Glutamatergic neuron (in vitro differentiated cells): ENCODE measurements around the gene CD209. TPM values are rescaled to one million over a fixed set of nuclear protein-coding genes. Genes with fewer than 3 reads are reported as not detected.

Experiments
- DNase-seq: peaks from one replicate; pipeline ENCODE4 v3.0.0; 2022
- H3K27ac Mint-ChIP-seq: one replicate; pipeline ENCODE4 v1.8.0; 2020; ENCODE audit warnings: mild to moderate bottlenecking, mixed read lengths, inconsistent platforms; ENCODE audit not compliant: unreplicated experiment
- H3K27me3 Mint-ChIP-seq: one replicate; pipeline ENCODE4 v1.8.0; 2020; ENCODE audit warnings: mild to moderate bottlenecking, moderate library complexity, mixed read lengths, inconsistent platforms; ENCODE audit not compliant: unreplicated experiment
- H3K36me3 Mint-ChIP-seq: one replicate; pipeline ENCODE4 v1.8.0; 2020; ENCODE audit warnings: mild to moderate bottlenecking, mixed read lengths, inconsistent platforms; ENCODE audit not compliant: unreplicated experiment
- H3K4me1 Mint-ChIP-seq: one replicate; pipeline ENCODE4 v1.8.0; 2020; ENCODE audit warnings: mild to moderate bottlenecking, low read depth, mixed read lengths, inconsistent platforms; ENCODE audit not compliant: unreplicated experiment
- H3K4me3 Mint-ChIP-seq: one replicate; pipeline ENCODE4 v1.8.0; 2020; ENCODE audit warnings: mild to moderate bottlenecking, mixed read lengths, inconsistent platforms; ENCODE audit not compliant: unreplicated experiment
- H3K9me3 Mint-ChIP-seq: one replicate; pipeline ENCODE4 v1.8.0; 2020; ENCODE audit warnings: mild to moderate bottlenecking, moderate library complexity, mixed read lengths, inconsistent platforms; ENCODE audit not compliant: unreplicated experiment
- total RNA-seq: library from RNA; stranded (reverse); fragmentation: NEBNext Ultra II Directional; extraction: Animal tissue kit (Norgen Biotek cat#: 25700); gene quantifications from one replicate; pipeline ENCODE4 v1.2.1, GENCODE V29; 2021; ENCODE audit not compliant: unreplicated experiment
- TF ChIP-seq, protein P1 (sequence below): fragments of 200-600 bp; sonication (generic); IDR thresholded peaks from one replicate; pipeline ENCODE4 v1.5.0; 2021; ENCODE audit not compliant: partially characterized antibody, unreplicated experiment

Gene CD209
- total RNA-seq, 1 donor from 2014 or later, result not detected

GRCh38 chr19:7763696-7764095 lies 16.4 kb upstream of the CD209 start:
- TF ChIP-seq, protein P1, sequence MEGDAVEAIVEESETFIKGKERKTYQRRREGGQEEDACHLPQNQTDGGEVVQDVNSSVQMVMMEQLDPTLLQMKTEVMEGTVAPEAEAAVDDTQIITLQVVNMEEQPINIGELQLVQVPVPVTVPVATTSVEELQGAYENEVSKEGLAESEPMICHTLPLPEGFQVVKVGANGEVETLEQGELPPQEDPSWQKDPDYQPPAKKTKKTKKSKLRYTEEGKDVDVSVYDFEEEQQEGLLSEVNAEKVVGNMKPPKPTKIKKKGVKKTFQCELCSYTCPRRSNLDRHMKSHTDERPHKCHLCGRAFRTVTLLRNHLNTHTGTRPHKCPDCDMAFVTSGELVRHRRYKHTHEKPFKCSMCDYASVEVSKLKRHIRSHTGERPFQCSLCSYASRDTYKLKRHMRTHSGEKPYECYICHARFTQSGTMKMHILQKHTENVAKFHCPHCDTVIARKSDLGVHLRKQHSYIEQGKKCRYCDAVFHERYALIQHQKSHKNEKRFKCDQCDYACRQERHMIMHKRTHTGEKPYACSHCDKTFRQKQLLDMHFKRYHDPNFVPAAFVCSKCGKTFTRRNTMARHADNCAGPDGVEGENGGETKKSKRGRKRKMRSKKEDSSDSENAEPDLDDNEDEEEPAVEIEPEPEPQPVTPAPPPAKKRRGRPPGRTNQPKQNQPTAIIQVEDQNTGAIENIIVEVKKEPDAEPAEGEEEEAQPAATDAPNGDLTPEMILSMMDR, result no peak
- no peak overlapping the region for H3K27ac Mint-ChIP-seq
- peaks cover 18% of the 10 kb centered on the region for H3K9me3 Mint-ChIP-seq

DNA sequence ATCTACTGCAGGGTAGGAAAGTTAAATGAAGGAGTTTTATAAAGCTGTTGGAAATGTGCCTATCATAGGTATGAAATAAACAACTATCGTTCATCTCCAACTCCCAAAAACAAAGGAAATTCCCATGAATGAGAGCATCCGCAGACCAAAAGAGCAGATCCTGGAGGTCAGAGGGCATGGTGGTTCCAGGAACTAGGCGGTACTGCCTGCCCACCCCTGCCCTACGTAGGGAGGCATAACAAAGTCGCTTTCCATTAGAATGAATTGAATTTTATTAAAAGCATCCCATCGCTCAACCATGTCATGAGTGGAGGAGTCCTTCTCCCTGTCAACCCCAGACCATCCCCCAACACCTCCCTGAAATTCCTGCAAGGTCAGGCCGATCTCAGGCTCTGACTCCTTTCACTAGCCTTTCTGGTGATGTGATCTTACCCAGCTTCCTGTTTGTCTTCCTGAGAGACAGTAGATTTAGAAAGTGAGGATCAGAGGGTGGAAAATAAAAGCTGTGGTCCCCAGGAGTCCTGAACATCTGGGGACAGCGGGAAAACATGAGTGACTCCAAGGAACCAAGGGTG lies 15.5 kb upstream of the CD209 start, which contains the start of gene CLEC4M:
CLEC4M (plus strand) TSS at position 525 of the 575 bp plus-strand sequence; CDS start at position 549, 24 bp downstream.
- H3K9me3 Mint-ChIP-seq, result peaks cover 19% of the 10 kb centered on the region
- H3K4me3 Mint-ChIP-seq, result no peak within 1 kb of the TSS
- H3K4me1 Mint-ChIP-seq, result no peaks in the 10 kb centered on the region
- DNase-seq, result no peak
- H3K27me3 Mint-ChIP-seq, result peaks cover 3% of the 10 kb centered on the region
- TF ChIP-seq, protein P1, result no peak
- H3K36me3 Mint-ChIP-seq, result peaks cover 21% of the 10 kb centered on the region
- no peak within 1 kb of the TSS for H3K27ac Mint-ChIP-seq

More at GRCh38 chr19:7763696-7764095, 16.4 kb upstream of the CD209 start:
- Mint-ChIP-seq H3K36me3 (peaks cover 19% of the 10 kb centered on the region), H3K27me3 (peaks cover 7% of the 10 kb centered on the region), H3K4me1 (no peaks in the 10 kb centered on the region), H3K4me3 (no peak overlapping the region)
- DNase-seq, result no peak

GRCh38 chr19:7759156-7759555 lies 11.8 kb upstream of the CD209 start:
- H3K4me1 Mint-ChIP-seq, result no peaks in the 10 kb centered on the region
- H3K27ac Mint-ChIP-seq, result no peak overlapping the region
- H3K4me3 Mint-ChIP-seq, result no peak overlapping the region
- H3K9me3 Mint-ChIP-seq, result peaks cover 30% of the 10 kb centered on the region
- H3K36me3 Mint-ChIP-seq, result peaks cover 34% of the 10 kb centered on the region
- no peak for DNase-seq
- TF ChIP-seq, protein P1, result no peak
- H3K27me3 Mint-ChIP-seq, result peaks cover 2% of the 10 kb centered on the region

DNA sequence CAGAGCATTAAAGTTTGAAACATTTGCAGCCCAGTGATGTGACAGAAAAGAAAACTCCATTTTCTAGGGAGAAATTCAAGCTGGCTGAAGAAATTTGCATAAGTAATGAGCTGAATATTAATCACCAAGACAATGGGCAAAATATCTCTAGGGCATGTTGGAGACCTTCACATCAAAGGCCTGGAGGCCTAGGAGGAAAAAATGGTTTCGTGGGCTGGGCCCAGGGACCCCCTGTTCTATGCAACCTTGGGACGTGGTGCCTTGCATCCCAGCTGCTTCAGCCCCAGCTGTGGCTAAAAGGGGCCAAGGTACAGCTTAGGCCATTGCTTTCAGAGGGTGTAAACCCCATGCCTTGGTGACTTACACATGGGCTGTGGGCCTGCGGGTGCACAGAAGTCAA lies 10.0 kb upstream of the CD209 start:
- H3K36me3 Mint-ChIP-seq, result peaks cover 32% of the 10 kb centered on the region
- no peaks in the 10 kb centered on the region for H3K4me1 Mint-ChIP-seq
- no peak for DNase-seq
- TF ChIP-seq, protein P1, result no peak
- H3K9me3 Mint-ChIP-seq, result peaks cover 28% of the 10 kb centered on the region
- no peak overlapping the region for H3K4me3 Mint-ChIP-seq
- H3K27ac Mint-ChIP-seq, result no peak overlapping the region
- H3K27me3 Mint-ChIP-seq, result peaks cover 4% of the 10 kb centered on the region

- Mint-ChIP-seq H3K4me3 (no peak overlapping the region), H3K4me1 (no peaks in the 10 kb centered on the region), H3K36me3 (peaks cover 31% of the 10 kb centered on the region), H3K27ac (no peak overlapping the region), H3K27me3 (peaks cover 4% of the 10 kb centered on the region), H3K9me3 (peaks cover 26% of the 10 kb centered on the region)
- TF ChIP-seq, protein P1, result no peak
- DNase-seq, result no peak
These were observed 8.9 kb upstream of the CD209 start for GRCh38 chr19:7756258-7756657.
